DND-41 (cell line): ENCODE data around the gene DOK4.

Experiments
- ATAC-seq: fragments of 200-7000 bp; cut with Tn5 transposase; 3 replicates; pipeline ENCODE4 v1.9.1; 2021; ENCODE audit warnings: low read depth; ENCODE audit not compliant: insufficient read depth
- DNase-seq: peaks from one replicate; pipeline ENCODE4 v3.0.0-alpha.2; 2020
- H2AFZ ChIP-seq: 2 replicates; pipeline ENCODE4 v1.6.0; 2012; ENCODE audit warnings: low read depth, low read length
- H3K27ac ChIP-seq: 2 replicates; pipeline ENCODE4 v1.5.1; 2012; ENCODE audit warnings: low read length, inconsistent platforms
- H3K27me3 ChIP-seq: fragments of 200-600 bp; sonication (generic); 2 replicates; pipeline ENCODE4 v1.6.0; 2012; ENCODE audit warnings: low read length, mild to moderate bottlenecking, inconsistent platforms; ENCODE audit not compliant: insufficient read depth, poor library complexity
- H3K36me3 ChIP-seq: 2 replicates; pipeline ENCODE4 v1.5.1; 2012; ENCODE audit warnings: low read length, inconsistent platforms; ENCODE audit not compliant: insufficient read depth
- H3K4me1 ChIP-seq: 2 replicates; pipeline ENCODE4 v1.5.1; 2012; ENCODE audit warnings: mild to moderate bottlenecking, low read length; ENCODE audit not compliant: insufficient read depth
- H3K4me2 ChIP-seq: 2 replicates; pipeline ENCODE4 v1.6.0; 2012; ENCODE audit warnings: mild to moderate bottlenecking, moderate library complexity, low read length, inconsistent platforms; ENCODE audit not compliant: insufficient read depth
- H3K4me3 ChIP-seq, 2 experiments: fragments of 200-600 bp in 1 of 2; shearing (Covaris generic) in 1 of 2; 2 replicates each; pipeline ENCODE4 v1.5.1; 2012 to 2016; ENCODE audit warnings: inconsistent platforms in 2 of 2, low read length in 2 of 2, mild to moderate bottlenecking in 2 of 2, low read depth in 1 of 2, moderate library complexity in 1 of 2
- H3K79me2 ChIP-seq: 2 replicates; pipeline ENCODE4 v1.6.0; 2012; ENCODE audit warnings: low read length, inconsistent platforms; ENCODE audit not compliant: insufficient read depth
- H3K9ac ChIP-seq: 2 replicates; pipeline ENCODE4 v1.6.0; 2012; ENCODE audit warnings: low read depth, mild to moderate bottlenecking, inconsistent platforms, low read length, moderate library complexity
- H3K9me3 ChIP-seq: 2 replicates; pipeline ENCODE4 v1.5.1; 2012; ENCODE audit warnings: low read length, moderate library complexity, mild to moderate bottlenecking, inconsistent platforms; ENCODE audit not compliant: insufficient read depth, severe bottlenecking
- H4K20me1 ChIP-seq: 2 replicates; pipeline ENCODE4 v1.6.0; 2012; ENCODE audit warnings: low read length; ENCODE audit not compliant: insufficient read depth
- EZH2 ChIP-seq: IDR thresholded peaks from 3 replicates; pipeline ENCODE4 v1.6.1; 2012; ENCODE audit warnings: borderline replicate concordance, low read depth, mild to moderate bottlenecking, moderate library complexity, low read length, inconsistent platforms; ENCODE audit not compliant: severe bottlenecking
- TF ChIP-seq, protein P1 (sequence below): IDR thresholded peaks from 2 replicates; pipeline ENCODE4 v1.5.1; 2012; ENCODE audit warnings: borderline replicate concordance, low read length, moderate library complexity, mild to moderate bottlenecking; ENCODE audit not compliant: poor library complexity, severe bottlenecking; ENCODE audit errors: extremely low read depth

Gene DOK4

DNA sequence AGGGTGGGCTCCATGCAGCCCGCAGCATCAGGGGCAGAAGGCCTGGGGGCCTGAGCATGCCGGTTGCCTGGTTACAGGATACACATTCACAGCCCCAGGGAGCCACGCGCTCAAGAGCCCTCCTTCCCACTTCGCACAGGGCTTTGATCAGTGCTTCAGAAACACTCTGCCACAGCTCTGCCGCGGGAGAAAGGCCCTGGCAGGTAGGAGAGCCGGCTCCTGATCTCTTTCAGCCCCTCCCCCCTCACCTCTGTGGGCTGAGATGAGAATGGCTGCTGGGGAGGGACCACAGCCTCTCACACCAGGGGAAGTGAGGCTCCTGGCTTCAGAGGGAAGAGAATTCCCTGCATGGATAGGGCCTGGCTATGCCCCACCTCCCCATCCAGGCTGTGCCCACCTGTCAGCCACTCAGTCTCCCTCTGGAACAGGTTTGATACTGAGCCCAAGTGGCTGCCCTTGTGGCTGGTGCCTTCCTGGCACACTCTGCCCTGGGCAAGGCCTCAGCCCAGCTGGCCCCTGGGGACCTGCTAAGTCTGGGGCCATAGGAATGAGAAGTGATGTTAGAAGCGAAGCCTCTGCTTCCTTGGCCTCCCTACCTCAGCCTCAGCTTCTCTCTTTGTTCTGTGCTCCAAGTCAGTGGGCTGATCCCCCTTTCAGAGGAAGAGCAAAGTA lies 8.6 kb downstream of the DOK4 start:
- no peaks in the 10 kb centered on the region for H3K79me2 ChIP-seq
- no peak overlapping the region for H2AFZ ChIP-seq
- H3K36me3 ChIP-seq, result peaks cover 6% of the 10 kb centered on the region
- no peaks in the 10 kb centered on the region for H3K9me3 ChIP-seq
- no peaks in the 10 kb centered on the region for H3K27me3 ChIP-seq
- no peak overlapping the region for H3K4me2 ChIP-seq
- no peak overlapping the region for H3K4me3 ChIP-seq
- H4K20me1 ChIP-seq, result peaks cover 2% of the 10 kb centered on the region
- no peak for TF ChIP-seq EZH2
- TF ChIP-seq, protein P1, sequence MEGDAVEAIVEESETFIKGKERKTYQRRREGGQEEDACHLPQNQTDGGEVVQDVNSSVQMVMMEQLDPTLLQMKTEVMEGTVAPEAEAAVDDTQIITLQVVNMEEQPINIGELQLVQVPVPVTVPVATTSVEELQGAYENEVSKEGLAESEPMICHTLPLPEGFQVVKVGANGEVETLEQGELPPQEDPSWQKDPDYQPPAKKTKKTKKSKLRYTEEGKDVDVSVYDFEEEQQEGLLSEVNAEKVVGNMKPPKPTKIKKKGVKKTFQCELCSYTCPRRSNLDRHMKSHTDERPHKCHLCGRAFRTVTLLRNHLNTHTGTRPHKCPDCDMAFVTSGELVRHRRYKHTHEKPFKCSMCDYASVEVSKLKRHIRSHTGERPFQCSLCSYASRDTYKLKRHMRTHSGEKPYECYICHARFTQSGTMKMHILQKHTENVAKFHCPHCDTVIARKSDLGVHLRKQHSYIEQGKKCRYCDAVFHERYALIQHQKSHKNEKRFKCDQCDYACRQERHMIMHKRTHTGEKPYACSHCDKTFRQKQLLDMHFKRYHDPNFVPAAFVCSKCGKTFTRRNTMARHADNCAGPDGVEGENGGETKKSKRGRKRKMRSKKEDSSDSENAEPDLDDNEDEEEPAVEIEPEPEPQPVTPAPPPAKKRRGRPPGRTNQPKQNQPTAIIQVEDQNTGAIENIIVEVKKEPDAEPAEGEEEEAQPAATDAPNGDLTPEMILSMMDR, result no peak
- ATAC-seq (no peak), DNase-seq (no peak)
- no peak overlapping the region for H3K27ac ChIP-seq
- no peak overlapping the region for H3K9ac ChIP-seq
- no peaks in the 10 kb centered on the region for H3K4me1 ChIP-seq

DNA sequence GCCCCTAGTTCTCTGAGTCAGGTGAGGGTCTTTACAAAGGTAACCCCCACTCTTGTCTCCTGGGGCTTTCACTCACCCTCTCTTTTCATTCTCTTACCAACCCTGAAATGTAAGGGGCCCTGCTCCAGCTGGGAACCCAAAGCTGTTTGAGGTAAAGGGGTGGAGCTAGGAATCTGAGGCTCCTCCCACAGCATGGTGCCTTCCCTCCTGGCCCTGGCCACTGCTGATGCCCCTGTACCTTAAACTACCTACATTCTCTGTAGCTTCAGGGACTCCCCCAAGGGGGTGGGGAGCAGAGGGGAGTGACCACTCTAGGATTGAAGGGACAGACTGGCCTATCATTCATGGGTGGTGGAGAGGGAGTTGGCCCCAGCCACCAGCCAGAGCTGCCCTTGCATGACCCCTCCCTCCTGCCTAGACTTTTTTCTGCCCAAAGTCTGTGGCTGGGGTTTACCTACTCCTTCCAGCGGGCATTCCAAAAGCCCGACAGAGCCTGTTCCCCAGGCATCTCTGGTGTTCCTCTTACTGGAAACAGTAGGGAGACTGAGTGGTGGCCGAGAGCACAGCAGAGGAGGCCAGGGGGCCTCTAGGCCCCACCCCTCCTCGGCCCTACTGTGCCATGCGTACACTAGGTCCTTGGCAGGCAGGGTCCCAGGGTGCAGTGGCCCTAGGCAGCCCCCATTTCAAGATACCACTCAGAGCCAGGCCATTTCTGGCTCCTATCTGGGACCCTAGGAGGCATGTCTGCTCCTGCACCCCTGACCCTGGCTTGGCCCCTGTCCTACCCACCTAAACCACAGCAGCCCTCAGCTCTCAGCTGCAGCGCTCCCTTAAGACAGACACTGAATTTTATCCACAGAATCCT lies 9.5 kb downstream of the DOK4 start:
- Histone ChIP-seq H3K4me1 (no peaks in the 10 kb centered on the region), H3K27me3 (no peaks in the 10 kb centered on the region), H3K36me3 (peaks cover 15% of the 10 kb centered on the region), H3K4me2 (no peak overlapping the region), H3K9me3 (no peaks in the 10 kb centered on the region), H2AFZ (no peak overlapping the region), H3K27ac (no peak overlapping the region), H4K20me1 (peaks cover 3% of the 10 kb centered on the region), H3K9ac (no peak overlapping the region), H3K4me3 (no peak overlapping the region), H3K79me2 (no peaks in the 10 kb centered on the region)
- no peak for ATAC-seq
- DNase-seq, result no peak
- TF ChIP-seq, protein P1, result no peak
- no peak for TF ChIP-seq EZH2

DNA sequence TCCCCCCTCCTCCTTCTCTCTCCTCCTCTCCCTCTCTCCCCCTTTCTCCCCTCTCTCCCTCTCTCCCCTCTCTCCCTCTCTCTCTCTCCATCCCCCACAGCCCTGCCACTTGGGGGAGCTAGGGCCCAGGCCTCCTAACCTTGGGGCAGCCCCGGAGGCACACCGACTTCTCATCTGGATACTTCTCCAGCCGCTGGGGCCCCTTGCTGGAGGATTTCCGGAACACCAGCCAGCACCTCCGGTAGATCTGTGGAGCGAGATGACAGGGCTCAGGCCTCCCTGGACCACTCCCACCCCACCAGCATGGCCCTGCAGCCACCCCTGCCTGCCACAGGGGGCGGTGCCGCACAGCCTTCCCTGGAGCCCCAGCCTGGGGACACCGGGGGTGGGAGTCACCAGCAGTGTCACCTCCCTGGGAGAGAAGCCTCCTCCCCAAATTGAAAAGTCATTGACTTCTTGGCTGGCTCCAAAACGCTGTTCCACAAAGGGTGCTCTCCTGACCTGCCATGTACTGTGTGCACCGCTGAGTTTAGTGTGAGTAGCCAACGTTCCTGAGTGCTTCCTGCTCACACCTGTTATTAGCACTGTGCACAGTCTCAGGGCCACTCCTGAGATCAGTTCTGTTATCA lies 10.5 kb downstream of the DOK4 start:
- no peaks in the 10 kb centered on the region for H3K27me3 ChIP-seq
- no peak overlapping the region for H3K27ac ChIP-seq
- no peaks in the 10 kb centered on the region for H3K79me2 ChIP-seq
- TF ChIP-seq EZH2, result no peak
- TF ChIP-seq, protein P1, result peak; percentile 65
- no peaks in the 10 kb centered on the region for H3K9me3 ChIP-seq
- H3K4me2 ChIP-seq, result peak overlapping the region; percentile 35
- H4K20me1 ChIP-seq, result peaks cover 3% of the 10 kb centered on the region
- H2AFZ ChIP-seq, result no peak overlapping the region
- DNase-seq (peak; percentile 71), ATAC-seq (peak; percentile 88)
- no peak overlapping the region for H3K4me3 ChIP-seq
- H3K4me1 ChIP-seq, result no peaks in the 10 kb centered on the region
- H3K36me3 ChIP-seq, result peaks cover 24% of the 10 kb centered on the region
- no peak overlapping the region for H3K9ac ChIP-seq
